HepG2 (cell line): ENCODE measurements around the gene MEF2A. TPM values are rescaled to one million over a fixed set of nuclear protein-coding genes. Genes with fewer than 3 reads are reported as not detected.
A peak's percentile ranks its signal among the peaks of the same experiment; 100 is the strongest.

Source experiments
- AGO1 ChIP-seq: fragments of 200-400 bp; formaldehyde crosslinking; IDR thresholded peaks from 2 replicates; pipeline ENCODE4 v1.6.1; 2017; ENCODE audit warnings: mild to moderate bottlenecking, low read depth, low read length, moderate library complexity; ENCODE audit not compliant: poor library complexity, severe bottlenecking
- AKAP8 ChIP-seq: sonication (generic); formaldehyde crosslinking; IDR thresholded peaks from 2 replicates; pipeline ENCODE4 v1.5.1; 2020; ENCODE audit warnings: mild to moderate bottlenecking, missing genetic modification reagents
- ATF7 ChIP-seq, 2 experiments: fragments of 450-650 bp in 1 of 2; sonication (generic) in 1 of 2; formaldehyde crosslinking in 1 of 2; IDR thresholded peaks; 2 replicates each; pipeline versions ENCODE4 v1.4.0 to v1.6.1; 2016 to 2020; ENCODE audit warnings: antibody characterized with exemption in 1 of 2, mild to moderate bottlenecking in 1 of 2, missing genetic modification reagents in 1 of 2
- FOXJ3 ChIP-seq: sonication (generic); formaldehyde crosslinking; IDR thresholded peaks from 2 replicates; pipeline ENCODE4 v1.4.0; 2020; ENCODE audit warnings: missing genetic modification reagents, mild to moderate bottlenecking, borderline replicate concordance
- HOXD1 ChIP-seq: sonication (generic); formaldehyde crosslinking; IDR thresholded peaks from 2 replicates; pipeline ENCODE4 v1.5.0; 2020; ENCODE audit warnings: missing genetic modification reagents
- KDM2A ChIP-seq: sonication (generic); formaldehyde crosslinking; IDR thresholded peaks from 2 replicates; pipeline ENCODE4 v1.4.0; 2020; ENCODE audit warnings: low read depth, missing genetic modification reagents, borderline replicate concordance
- PHF21A ChIP-seq: sonication (generic); formaldehyde crosslinking; IDR thresholded peaks from 2 replicates; pipeline ENCODE4 v1.5.0; 2020; ENCODE audit warnings: mild to moderate bottlenecking, missing genetic modification reagents
- RFXANK ChIP-seq: IDR thresholded peaks from 2 replicates; pipeline ENCODE4 v1.6.1; 2016
- TSC22D2 ChIP-seq: sonication (generic); formaldehyde crosslinking; IDR thresholded peaks from 2 replicates; pipeline ENCODE4 v1.5.1; 2020; ENCODE audit warnings: missing genetic modification reagents, mild to moderate bottlenecking, borderline replicate concordance
- ZBTB3 ChIP-seq: sonication (generic); formaldehyde crosslinking; IDR thresholded peaks from 2 replicates; pipeline ENCODE4 v1.4.0; 2020; ENCODE audit warnings: low read depth, mild to moderate bottlenecking, moderate library complexity, missing genetic modification reagents, borderline replicate concordance
- ZNF121 ChIP-seq: sonication (generic); formaldehyde crosslinking; IDR thresholded peaks from 2 replicates; pipeline ENCODE4 v1.5.0; 2020; ENCODE audit warnings: mild to moderate bottlenecking, missing genetic modification reagents
- ZNF263 ChIP-seq: sonication (generic); formaldehyde crosslinking; IDR thresholded peaks from 2 replicates; pipeline ENCODE4 v1.4.0; 2020; ENCODE audit warnings: missing genetic modification reagents
- ZNF383 ChIP-seq: sonication (generic); formaldehyde crosslinking; IDR thresholded peaks from 2 replicates; pipeline ENCODE4 v1.4.0; 2020; ENCODE audit warnings: missing genetic modification reagents, mild to moderate bottlenecking, borderline replicate concordance
- ZNF7 ChIP-seq: IDR thresholded peaks from 2 replicates; pipeline ENCODE4 v1.6.1; 2016; ENCODE audit warnings: missing biosample characterization, missing genetic modification reagents
- ZNF724P ChIP-seq: sonication (generic); formaldehyde crosslinking; IDR thresholded peaks from 2 replicates; pipeline ENCODE4 v1.8.0; 2022; ENCODE audit warnings: missing genetic modification reagents, borderline replicate concordance
- polyA plus RNA-seq, 8 experiments: library from polyadenylated mRNA; depleted of rRNA in 3 of 8; stranded (reverse) in 7 of 8; unstranded in 1 of 8; fragments of >200 nt; fragmentation: Illumina TruSeq in 4 of 8; extraction: Trizol in 4 of 8; gene quantifications; 2 replicates each; pipeline versions ENCODE4 v1.2.1 to v1.2.3, GENCODE V29; 2011 to 2016; ENCODE audit warnings: low read depth in 4 of 8, missing spikeins in 1 of 8, mixed read lengths in 1 of 8; ENCODE audit not compliant: insufficient read depth in 1 of 8
- total RNA-seq, 5 experiments: library from RNA; depleted of rRNA; stranded (reverse); fragments of >200 nt; fragmentation: Illumina TruSeq; extraction: Trizol; gene quantifications; 2 replicates each; pipeline ENCODE4 v1.2.3, GENCODE V29; 2016; ENCODE audit warnings: low read depth in 1 of 5
- TF ChIP-seq, protein P1 (sequence below): sonication (generic); formaldehyde crosslinking; IDR thresholded peaks from 2 replicates; pipeline ENCODE4 v1.8.0; 2022; ENCODE audit warnings: mild to moderate bottlenecking, missing genetic modification reagents, moderate library complexity
- TF ChIP-seq, protein P2 (sequence below): sonication (generic); formaldehyde crosslinking; IDR thresholded peaks from 2 replicates; pipeline ENCODE4; 2020; ENCODE audit warnings: missing genetic modification reagents, mild to moderate bottlenecking, borderline replicate concordance
- TF ChIP-seq, protein P3 (sequence below): sonication (generic); formaldehyde crosslinking; IDR thresholded peaks from 2 replicates; pipeline ENCODE4 v1.4.0; 2020; ENCODE audit warnings: missing genetic modification reagents, borderline replicate concordance
- TF ChIP-seq, protein P4 (sequence below): sonication (generic); formaldehyde crosslinking; IDR thresholded peaks from 2 replicates; pipeline ENCODE4 v1.5.1; 2020; ENCODE audit warnings: missing genetic modification reagents, mild to moderate bottlenecking, borderline replicate concordance

MEF2A gene
- total and polyA plus RNA-seq, 2 of the 13 experiments (the other 11 are each of a cell fraction or from before 2014, with no cell fraction given), result 15.2 to 24.4 TPM

DNA sequence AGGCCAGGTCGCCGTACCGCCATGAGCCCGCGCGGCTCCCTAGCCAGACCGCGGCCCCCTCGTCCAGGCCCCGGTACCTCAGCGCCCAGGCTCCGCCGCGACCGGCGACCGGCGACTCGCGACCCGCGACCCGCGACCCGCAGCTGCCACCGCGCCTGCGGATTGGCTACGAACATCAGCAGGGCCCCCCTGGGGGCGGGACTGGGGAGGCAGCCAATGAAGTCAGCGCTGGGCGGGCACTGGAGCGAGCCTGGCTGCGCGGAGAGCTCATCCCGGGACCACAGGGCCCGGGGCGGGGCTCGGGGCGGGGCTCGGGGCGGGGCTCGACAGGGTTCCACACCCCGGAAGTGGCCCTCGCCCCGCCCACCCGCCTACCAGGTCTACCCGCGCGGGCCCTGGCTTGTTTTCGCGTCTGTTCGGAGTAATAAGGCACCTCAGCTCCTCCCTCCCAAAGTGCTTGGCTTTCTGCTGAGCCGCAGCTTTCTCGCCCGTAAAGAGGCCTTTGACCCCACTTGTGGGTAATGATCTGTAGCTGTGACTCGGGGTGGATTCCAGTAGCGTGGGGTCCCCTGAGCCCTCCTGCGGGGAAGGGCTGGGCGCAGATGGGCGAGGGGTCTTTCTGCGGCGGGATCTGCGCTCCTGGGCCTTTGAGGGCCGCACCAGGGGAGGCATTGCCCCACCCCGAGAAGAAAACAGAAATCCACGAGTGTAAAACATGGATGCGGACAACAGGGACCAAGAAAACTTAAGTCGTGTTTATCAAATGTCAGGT lies 167.7 kb downstream of the MEF2A start, which contains the start of gene LYSMD4 (continued):
- no peak; the same call in 1 of the 2 replicates for TF ChIP-seq PHF21A (CRISPR knock-in tag)
- no peak for TF ChIP-seq ZNF263 (CRISPR knock-in tag)
- TF ChIP-seq, protein P1, sequence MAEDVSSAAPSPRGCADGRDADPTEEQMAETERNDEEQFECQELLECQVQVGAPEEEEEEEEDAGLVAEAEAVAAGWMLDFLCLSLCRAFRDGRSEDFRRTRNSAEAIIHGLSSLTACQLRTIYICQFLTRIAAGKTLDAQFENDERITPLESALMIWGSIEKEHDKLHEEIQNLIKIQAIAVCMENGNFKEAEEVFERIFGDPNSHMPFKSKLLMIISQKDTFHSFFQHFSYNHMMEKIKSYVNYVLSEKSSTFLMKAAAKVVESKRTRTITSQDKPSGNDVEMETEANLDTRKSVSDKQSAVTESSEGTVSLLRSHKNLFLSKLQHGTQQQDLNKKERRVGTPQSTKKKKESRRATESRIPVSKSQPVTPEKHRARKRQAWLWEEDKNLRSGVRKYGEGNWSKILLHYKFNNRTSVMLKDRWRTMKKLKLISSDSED, result no peak
- no peak for TF ChIP-seq ZNF724P (CRISPR knock-in tag)
- TF ChIP-seq FOXJ3, result peak; percentile 38; the same call in 1 of the 2 replicates
- no peak for TF ChIP-seq ZBTB3 (CRISPR knock-in tag)
- TF ChIP-seq, protein P2, sequence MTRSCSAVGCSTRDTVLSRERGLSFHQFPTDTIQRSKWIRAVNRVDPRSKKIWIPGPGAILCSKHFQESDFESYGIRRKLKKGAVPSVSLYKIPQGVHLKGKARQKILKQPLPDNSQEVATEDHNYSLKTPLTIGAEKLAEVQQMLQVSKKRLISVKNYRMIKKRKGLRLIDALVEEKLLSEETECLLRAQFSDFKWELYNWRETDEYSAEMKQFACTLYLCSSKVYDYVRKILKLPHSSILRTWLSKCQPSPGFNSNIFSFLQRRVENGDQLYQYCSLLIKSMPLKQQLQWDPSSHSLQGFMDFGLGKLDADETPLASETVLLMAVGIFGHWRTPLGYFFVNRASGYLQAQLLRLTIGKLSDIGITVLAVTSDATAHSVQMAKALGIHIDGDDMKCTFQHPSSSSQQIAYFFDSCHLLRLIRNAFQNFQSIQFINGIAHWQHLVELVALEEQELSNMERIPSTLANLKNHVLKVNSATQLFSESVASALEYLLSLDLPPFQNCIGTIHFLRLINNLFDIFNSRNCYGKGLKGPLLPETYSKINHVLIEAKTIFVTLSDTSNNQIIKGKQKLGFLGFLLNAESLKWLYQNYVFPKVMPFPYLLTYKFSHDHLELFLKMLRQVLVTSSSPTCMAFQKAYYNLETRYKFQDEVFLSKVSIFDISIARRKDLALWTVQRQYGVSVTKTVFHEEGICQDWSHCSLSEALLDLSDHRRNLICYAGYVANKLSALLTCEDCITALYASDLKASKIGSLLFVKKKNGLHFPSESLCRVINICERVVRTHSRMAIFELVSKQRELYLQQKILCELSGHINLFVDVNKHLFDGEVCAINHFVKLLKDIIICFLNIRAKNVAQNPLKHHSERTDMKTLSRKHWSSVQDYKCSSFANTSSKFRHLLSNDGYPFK (CRISPR knock-in tag), result no peak
- TF ChIP-seq HOXD1, result no peak; the same call in 1 of the 2 replicates
- TF ChIP-seq RFXANK (CRISPR knock-in tag), result no peak
- TF ChIP-seq ATF7 (IDR thresholded peaks at IDR 0.05), result no peak
- no peak for TF ChIP-seq ATF7 (CRISPR knock-in tag; IDR thresholded peaks at IDR 0.05)
- TF ChIP-seq, protein P3, sequence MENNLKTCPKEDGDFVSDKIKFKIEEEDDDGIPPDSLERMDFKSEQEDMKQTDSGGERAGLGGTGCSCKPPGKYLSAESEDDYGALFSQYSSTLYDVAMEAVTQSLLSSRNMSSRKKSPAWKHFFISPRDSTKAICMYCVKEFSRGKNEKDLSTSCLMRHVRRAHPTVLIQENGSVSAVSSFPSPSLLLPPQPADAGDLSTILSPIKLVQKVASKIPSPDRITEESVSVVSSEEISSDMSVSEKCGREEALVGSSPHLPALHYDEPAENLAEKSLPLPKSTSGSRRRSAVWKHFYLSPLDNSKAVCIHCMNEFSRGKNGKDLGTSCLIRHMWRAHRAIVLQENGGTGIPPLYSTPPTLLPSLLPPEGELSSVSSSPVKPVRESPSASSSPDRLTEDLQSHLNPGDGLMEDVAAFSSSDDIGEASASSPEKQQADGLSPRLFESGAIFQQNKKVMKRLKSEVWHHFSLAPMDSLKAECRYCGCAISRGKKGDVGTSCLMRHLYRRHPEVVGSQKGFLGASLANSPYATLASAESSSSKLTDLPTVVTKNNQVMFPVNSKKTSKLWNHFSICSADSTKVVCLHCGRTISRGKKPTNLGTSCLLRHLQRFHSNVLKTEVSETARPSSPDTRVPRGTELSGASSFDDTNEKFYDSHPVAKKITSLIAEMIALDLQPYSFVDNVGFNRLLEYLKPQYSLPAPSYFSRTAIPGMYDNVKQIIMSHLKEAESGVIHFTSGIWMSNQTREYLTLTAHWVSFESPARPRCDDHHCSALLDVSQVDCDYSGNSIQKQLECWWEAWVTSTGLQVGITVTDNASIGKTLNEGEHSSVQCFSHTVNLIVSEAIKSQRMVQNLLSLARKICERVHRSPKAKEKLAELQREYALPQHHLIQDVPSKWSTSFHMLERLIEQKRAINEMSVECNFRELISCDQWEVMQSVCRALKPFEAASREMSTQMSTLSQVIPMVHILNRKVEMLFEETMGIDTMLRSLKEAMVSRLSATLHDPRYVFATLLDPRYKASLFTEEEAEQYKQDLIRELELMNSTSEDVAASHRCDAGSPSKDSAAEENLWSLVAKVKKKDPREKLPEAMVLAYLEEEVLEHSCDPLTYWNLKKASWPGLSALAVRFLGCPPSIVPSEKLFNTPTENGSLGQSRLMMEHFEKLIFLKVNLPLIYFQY (CRISPR knock-in tag), result no peak
- no peak for TF ChIP-seq TSC22D2
- TF ChIP-seq ZNF7, result no peak
- TF ChIP-seq, protein P4, sequence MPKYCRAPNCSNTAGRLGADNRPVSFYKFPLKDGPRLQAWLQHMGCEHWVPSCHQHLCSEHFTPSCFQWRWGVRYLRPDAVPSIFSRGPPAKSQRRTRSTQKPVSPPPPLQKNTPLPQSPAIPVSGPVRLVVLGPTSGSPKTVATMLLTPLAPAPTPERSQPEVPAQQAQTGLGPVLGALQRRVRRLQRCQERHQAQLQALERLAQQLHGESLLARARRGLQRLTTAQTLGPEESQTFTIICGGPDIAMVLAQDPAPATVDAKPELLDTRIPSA (CRISPR knock-in tag), result no peak
- TF ChIP-seq ZNF383 (CRISPR knock-in tag), result no peak
- TF ChIP-seq ZNF121, result no peak
- TF ChIP-seq AGO1, result no peak
- TF ChIP-seq KDM2A, result no peak; the same call in 1 of the 2 replicates
- TF ChIP-seq AKAP8 (CRISPR knock-in tag), result no peak
